ENCODE data around the gene ITPR1.
A peak's percentile ranks its signal among the peaks of the same experiment; 100 is the strongest.

ITPR1 gene

GRCh38 chr3:4698125-4698821 lies 205.1 kb downstream of the ITPR1 start:
- FAIRE-seq (no peak), DNase-seq (ENCODE audit: extremely low spot score, insufficient read length, low read depth) (no peak)

GRCh38 chr3:4703054-4703480 lies 209.9 kb downstream of the ITPR1 start:
- no peak for DNase-seq (ENCODE audit: extremely low spot score, insufficient read length, low read depth)
- FAIRE-seq = no peak

- DNase-seq (ENCODE audit: extremely low spot score, insufficient read length, low read depth) = no peak
- FAIRE-seq = no peak
Measured at GRCh38 chr3:4704552-4704951, 211.4 kb downstream of the ITPR1 start.

DNA sequence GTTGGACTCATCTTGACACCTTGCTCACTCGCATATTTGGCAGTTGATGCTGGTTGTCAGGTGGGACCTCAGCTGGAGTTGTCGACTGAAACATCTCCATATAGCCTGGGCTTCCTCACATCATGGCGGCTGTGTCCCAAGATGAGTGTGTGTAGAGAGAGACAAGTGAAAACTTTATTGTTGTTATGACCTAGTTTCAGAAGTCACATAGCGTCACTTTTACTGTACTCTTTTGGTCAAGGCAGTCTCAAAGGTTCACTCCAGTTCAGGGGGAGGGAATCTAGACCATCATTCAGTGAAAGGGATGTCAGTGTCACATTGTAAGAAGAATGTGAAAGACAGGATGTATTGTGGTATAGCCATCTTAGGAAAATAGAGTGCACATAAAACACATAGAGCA lies 214.2 kb downstream of the ITPR1 start:
- DNase-seq (ENCODE audit: extremely low spot score, insufficient read length, low read depth) = no peak
- FAIRE-seq = no peak

DNA sequence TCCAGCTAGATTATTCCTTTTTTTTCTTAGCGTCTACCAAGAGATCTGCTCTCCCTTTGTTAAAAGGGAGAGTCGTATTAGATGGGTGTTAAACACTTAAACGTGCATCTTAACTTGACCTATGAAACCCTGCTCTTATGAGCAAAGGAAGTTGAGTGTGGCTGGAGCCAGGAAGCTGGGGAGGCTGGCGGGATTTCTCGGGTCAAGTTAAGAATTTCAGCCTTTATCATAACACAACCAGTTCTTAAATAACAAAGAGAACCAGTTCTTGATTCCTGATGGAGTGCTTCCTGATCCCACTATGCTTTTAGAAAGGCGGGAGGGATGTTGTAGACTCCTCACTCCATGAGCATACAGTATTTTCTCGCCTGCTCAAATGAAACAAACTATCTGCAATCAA lies 215.1 kb downstream of the ITPR1 start:
- no peak for FAIRE-seq
- DNase-seq (ENCODE audit: extremely low spot score, insufficient read length, low read depth) = no peak

DNA sequence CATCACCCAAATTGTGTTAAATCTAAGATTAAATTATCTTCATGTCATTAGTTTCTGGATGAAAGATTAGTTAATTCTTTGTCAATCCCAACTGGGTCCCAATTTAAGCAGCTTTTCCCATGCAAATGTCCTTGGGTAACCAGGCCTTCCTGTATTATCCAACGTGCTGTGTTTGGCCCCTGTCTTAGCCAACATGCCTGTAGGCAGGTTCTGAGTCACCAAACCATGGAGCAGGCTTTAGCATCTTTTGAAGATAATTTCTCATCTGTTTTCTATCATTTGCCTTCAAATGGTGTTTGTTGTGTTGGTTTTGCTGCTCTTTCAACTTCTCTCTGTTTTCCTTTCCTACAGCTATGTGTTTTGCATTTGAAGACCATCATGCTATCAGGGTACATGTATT lies 216.2 kb downstream of the ITPR1 start:
- FAIRE-seq (no peak), DNase-seq (ENCODE audit: extremely low spot score, insufficient read length, low read depth) (no peak)

DNA sequence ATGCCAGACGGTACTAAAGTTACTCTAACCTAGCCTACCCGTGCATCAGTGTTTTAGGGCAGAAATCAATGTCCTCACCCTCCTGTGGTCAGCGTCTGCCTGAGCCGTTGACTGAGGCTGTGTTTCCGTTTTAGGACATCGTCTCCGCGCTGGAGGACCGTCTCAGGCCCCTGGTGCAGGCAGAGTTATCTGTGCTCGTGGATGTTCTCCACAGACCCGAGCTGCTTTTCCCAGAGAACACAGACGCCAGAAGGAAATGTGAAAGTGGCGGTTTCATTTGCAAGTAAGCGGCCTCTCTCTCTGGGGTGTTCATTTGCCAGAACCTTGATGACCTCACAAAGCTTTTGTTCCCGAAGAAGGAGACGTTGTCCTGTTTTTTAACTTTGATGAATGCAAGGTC lies 217.0 kb downstream of the ITPR1 start:
- DNase-seq (ENCODE audit: extremely low spot score, insufficient read length, low read depth) (no peak), FAIRE-seq (no peak)

GRCh38 chr3:4711680-4711992 lies 218.5 kb downstream of the ITPR1 start:
- DNase-seq (ENCODE audit: extremely low spot score, insufficient read length, low read depth) (no peak), FAIRE-seq (no peak)

- no peak for FAIRE-seq
- no peak for DNase-seq (ENCODE audit: extremely low spot score, insufficient read length, low read depth)
Measured at GRCh38 chr3:4712109-4712508, 219.0 kb downstream of the ITPR1 start.

- DNase-seq (ENCODE audit: extremely low spot score, insufficient read length, low read depth) = no peak
- FAIRE-seq = no peak
Measured at GRCh38 chr3:4714045-4714444, 220.9 kb downstream of the ITPR1 start.

DNA sequence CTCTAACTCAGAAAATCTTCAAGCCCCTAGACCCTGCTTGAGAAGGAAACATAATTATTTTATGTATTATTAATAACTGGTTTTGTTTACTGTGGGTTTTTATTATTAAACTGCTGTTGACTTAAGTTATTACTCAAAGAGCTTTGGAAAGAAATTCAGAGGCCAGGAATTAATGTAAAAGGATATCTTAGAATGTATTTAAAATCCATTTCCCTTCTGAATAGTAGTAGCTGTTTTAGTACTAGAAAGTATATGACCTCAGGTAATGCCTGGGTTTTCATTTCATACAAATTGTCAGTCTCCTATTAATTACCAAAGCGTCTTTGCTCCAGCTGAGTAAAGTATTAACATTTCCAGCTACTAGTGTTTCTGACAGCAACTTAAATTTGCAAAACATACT lies 223.1 kb downstream of the ITPR1 start:
- DNase-seq (ENCODE audit: extremely low spot score, insufficient read length, low read depth) (no peak), FAIRE-seq (no peak)

DNA sequence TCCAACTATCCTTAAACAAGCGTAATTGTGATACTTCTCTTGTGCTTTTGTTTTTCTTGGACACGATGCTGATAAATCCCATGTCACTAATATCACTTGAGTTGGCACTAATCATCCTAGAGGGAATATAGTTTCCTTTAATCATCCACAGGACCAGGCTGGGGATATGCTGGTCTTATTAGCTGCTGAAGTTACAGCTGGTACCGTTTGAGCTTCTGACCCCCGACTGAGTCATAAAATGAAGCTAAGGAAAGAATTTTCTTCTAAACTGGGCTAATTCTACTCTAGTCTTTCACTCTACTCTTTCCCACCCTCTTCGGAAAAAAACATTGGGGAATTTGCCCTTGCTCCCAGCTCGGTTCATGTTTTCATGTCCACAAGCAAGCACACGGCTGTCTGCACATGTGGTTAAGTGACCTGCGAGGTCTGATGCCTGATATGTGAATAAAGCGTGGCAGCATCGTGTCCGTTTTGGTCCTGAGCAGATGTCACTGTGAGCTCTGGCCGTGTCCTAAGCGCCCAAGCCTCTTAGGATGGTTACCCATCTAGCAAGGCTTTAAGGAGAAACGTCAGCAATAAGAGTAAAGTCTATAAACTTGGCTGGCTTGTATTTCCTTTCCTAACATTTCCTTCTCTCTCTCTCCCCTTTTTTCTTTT lies 223.7 kb downstream of the ITPR1 start:
- no peak for DNase-seq (ENCODE audit: extremely low spot score, insufficient read length, low read depth)
- FAIRE-seq = no peak

- no peak for DNase-seq (ENCODE audit: extremely low spot score, insufficient read length, low read depth)
- no peak for FAIRE-seq
Measured at GRCh38 chr3:4717363-4717740, 224.2 kb downstream of the ITPR1 start.

- DNase-seq (ENCODE audit: extremely low spot score, insufficient read length, low read depth) (no peak), FAIRE-seq (no peak)
Measured at GRCh38 chr3:4718179-4718736, 225.1 kb downstream of the ITPR1 start.

GRCh38 chr3:4719046-4719501 lies 225.9 kb downstream of the ITPR1 start:
- FAIRE-seq = no peak
- DNase-seq (ENCODE audit: extremely low spot score, insufficient read length, low read depth) = no peak

DNA sequence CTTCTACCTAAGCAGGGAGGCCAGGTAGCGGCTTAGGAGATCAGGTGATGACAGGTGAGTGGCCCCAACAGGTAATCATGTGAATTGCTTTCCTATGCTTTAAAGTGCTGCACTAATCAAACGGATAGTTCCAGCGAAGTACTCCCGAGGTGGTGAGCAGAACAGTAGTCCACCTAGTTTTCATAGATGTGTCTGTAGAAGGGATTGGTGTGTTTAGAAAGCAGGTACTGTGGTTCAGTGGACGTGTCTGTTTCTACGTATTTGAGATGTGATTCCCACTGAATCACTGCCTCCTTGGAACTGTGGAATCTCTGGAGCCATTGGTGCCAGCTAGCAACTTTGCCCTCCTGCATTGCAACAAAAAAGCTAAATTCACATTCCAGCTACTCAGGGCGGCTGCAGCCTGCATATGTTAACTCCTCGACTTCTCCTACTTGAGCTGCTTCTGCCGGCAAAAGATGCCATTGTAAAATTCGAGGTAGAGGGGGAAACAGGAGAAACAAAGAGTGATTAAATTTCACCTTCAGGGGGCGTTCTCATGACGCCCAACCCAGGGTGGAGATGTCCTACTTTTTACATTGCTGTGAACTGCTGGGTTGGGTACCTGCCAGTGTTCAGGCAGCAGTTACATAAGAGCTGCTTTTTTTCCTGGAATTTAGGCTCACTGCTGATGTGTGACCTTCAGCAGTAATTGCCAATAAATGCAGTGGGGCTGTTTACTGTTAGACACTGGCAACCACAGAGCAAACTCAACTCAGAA lies 227.3 kb downstream of the ITPR1 start:
- FAIRE-seq = no peak
- no peak for DNase-seq (ENCODE audit: extremely low spot score, insufficient read length, low read depth)

DNA sequence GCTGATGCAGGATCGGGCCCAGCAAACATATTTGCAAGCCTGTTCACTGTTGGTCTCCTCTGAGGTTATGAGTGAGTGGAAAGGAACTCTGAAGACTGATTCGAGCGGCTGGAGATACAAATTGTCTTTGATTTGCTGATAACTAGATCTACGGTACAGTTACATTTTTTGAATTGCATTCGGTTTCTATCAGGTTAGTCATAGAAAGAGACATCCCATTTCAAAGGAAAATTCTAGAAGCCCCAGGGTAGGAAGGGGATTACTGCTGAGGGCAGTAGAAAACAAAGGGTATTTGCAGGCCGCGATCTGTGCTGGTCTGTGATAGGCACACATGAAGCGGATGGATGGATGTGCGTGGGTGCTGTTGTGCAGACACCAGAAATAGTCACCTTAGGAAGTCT lies 228.4 kb downstream of the ITPR1 start:
- FAIRE-seq (no peak), DNase-seq (ENCODE audit: extremely low spot score, insufficient read length, low read depth) (no peak)

- DNase-seq (ENCODE audit: extremely low spot score, insufficient read length, low read depth) (peak; percentile 42), FAIRE-seq (peak; percentile 82)
Measured at GRCh38 chr3:4722103-4722502, 229.0 kb downstream of the ITPR1 start.

DNA sequence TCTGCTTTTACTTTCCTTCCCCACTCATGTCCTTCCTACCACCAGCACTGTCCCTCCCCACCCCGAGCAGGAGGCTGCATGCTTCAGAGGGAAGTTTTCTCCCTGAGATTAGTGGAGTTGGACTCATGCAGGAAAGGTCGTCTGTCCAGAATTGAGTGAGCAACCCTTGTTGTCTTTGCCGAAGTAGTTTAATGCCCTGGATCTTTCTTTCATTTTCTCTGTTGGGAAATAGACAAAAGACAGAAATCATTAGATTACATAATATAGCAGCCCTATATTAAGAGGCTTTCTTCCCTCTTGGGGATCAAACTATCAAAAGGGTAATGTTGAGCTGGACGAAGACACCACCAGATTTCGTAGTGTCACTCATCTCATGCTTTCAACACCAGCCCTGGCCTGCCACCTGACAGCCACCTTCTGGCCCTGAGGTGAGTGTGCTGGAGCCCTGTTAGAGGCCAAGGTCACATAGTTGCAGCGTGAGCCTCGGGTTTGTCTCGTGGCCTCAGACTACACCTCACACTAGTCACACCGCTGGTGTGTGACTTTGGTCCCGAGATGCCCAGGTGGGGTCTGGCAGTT lies 231.0 kb downstream of the ITPR1 start:
- DNase-seq (ENCODE audit: extremely low spot score, insufficient read length, low read depth) = no peak
- FAIRE-seq = no peak

DNA sequence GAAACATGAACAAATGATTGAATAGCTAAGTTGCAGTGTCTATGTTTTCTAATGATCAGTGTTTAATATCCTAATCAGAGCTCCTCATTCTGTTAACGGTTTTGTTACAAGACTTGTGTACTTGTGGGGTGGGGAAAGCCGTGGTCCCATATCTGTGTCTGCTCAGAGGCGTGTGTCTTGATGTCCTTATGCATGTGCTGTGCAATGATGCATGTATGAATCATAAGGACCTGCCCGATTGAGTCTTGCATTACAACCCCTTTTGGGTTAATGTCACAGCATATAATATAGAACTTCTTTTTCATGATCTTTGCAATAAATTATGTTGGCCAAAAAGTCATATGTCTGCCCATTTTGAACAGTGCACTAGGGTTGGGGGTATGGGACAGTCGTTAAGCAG lies 233.4 kb downstream of the ITPR1 start:
- DNase-seq (ENCODE audit: extremely low spot score, insufficient read length, low read depth) = no peak
- FAIRE-seq = no peak
